HG03460 (cell line): ENCODE measurements around the gene TXNRD1.
"Not testable (repeated sequence)": the region's sequence is repeated elsewhere in the genome, so short reads cannot be mapped to it uniquely, and the experiment has no call there.

Source experiments
- ATAC-seq: cut with Tn5 transposase; IDR thresholded peaks from one replicate; pipeline ENCODE4 v1.9.1; 2021; ENCODE audit not compliant: unreplicated experiment

TXNRD1 gene

DNA sequence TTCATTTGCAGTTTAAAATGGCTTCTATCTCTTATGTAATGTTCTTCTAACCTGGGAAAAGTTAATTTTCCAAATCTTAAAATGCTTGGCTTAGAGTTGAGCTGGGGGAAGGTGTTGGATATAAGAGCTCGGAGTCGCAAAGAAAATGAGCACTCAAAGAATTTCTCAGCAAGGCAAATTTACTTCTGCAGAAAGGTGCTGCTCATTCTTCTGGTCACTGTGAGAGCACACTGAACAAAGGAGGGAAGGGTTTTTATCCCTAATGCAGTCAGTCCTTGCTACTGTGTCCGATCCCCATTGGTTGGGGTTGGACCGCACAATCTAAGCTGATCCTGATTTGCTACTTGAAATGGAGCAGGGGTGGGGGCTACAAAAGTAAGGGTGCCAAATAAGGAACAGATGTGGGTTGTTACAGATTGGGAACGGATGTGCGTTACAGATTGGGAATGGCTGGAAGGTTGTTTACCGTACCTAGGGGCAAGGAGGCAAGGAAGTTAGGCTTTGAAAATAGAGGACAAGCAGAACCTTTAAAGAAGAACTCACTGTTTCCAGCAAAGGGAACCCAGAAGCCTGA lies 19.4 kb downstream of the TXNRD1 start:
- ATAC-seq: no peak

GRCh38 chr12:104237930-104238329 lies 22.4 kb downstream of the TXNRD1 start:
- ATAC-seq: no peak

DNA sequence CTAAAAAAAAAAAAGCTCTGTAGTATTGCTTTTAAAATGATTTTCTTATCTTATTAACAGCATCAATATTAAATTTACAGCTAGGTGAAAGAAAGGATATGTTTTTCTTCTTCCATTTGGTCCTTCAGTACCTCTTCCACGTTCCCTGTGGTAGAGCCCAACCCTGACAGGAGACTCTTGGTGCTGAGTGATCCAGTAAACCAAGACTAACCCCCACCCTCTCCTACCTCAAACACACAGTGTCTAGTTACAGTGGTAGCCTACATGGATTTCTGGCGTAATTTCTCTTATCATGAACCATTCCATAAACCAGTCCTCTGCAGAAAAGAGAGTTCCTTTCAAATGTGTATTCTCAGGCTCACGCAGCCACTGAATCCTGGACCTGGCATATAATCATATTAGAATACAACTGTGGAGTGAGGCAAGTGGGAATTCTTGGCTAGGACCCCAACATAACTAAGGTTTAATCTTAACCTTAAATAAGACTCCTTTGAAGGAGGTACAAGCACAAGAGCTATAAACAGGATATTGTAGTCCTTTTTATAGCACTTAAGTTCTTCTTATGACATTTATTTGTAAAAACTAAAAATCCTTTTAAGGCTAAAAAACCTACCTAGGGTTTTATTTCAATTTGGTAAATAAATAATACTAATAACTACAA lies 27.1 kb downstream of the TXNRD1 start:
- no peak for ATAC-seq

GRCh38 chr12:104243551-104243950 lies 28.0 kb downstream of the TXNRD1 start:
- no peak for ATAC-seq

DNA sequence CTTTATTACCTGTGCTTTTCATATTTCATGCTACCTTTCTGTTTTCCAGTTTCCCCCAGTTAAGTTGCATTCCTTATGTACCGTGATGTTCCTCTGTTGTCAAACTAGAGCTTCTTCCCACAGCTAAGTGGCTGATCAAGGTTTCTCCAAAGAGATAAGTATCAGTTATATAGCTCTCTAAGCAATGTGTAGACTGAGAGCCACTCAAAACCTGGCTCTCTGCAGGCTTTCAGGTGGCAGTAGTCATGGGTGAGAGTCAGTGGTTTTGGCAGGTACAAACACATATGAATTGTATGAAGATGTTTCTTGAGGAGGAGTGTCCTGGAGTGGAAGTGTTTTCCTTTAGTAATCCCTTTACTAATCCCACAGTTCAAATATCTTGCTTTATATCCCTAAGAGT lies 28.4 kb downstream of the TXNRD1 start:
- ATAC-seq: no peak

GRCh38 chr12:104247698-104248097 lies 32.1 kb downstream of the TXNRD1 start:
- ATAC-seq: no peak

GRCh38 chr12:104248444-104248843 lies 32.9 kb downstream of the TXNRD1 start:
- no peak for ATAC-seq

- ATAC-seq: no peak
These were observed 33.4 kb downstream of the TXNRD1 start for GRCh38 chr12:104249017-104249416.

GRCh38 chr12:104249898-104250297 lies 34.3 kb downstream of the TXNRD1 start:
- no peak for ATAC-seq

DNA sequence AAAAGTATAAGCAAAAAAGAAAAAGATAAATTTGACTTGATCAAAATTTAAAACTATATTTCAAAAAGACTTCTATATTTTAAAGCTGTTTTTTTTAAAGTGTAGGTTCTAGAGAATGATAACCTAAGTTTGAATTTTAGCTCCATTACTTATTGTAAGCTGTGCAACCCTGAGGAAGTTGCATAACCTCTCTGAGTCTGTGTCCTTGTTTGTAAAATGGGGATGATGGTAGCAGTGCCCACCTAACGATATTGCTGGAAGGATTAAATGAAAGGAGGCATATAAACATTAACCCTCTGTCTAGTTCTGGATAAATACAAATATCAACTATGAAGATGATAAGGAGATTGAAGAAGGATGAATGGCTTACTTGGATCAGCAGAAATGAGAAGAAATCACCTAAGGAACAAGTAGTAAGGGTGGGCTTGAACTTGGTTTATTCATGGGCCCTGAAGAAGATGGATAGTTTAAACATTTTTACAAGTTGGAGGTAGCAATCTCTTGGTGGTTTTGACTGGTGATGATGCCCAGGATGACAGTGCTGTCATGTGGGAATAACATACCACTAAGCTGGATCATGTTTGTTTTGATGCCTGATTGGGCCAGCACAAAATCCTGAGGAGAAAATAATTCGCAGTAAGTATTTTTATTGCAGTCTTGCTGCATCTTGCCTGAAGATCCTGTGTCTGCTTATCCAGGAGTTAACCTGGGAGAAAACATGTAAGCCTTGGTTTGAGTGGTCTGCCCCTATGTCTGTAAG lies 35.0 kb downstream of the TXNRD1 start:
- no peak for ATAC-seq

- ATAC-seq: no peak
These were observed 42.4 kb downstream of the TXNRD1 start for GRCh38 chr12:104257913-104258472.

GRCh38 chr12:104258476-104259067 lies 43.0 kb downstream of the TXNRD1 start:
- ATAC-seq: no peak

DNA sequence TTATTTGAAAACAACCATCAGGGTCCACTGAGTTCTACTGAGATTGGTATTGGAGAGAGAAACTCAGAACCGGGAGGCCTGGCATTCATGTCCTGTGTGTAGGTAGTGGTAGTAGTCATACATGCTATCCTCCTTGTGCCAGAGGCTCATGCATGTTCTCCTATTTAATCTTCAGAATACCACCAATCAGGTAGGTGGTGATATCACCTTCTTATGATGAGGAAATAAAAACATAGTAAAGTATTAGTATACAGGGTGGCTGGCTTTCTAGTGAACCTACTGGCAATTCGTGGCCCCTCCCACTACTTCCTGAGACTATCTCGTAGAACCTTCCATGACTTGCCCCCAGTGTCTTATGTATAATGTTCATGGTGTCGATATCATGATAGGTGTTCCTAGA lies 47.4 kb downstream of the TXNRD1 start:
- ATAC-seq: no peak

GRCh38 chr12:104263580-104264358 lies 48.2 kb downstream of the TXNRD1 start:
- no peak for ATAC-seq

DNA sequence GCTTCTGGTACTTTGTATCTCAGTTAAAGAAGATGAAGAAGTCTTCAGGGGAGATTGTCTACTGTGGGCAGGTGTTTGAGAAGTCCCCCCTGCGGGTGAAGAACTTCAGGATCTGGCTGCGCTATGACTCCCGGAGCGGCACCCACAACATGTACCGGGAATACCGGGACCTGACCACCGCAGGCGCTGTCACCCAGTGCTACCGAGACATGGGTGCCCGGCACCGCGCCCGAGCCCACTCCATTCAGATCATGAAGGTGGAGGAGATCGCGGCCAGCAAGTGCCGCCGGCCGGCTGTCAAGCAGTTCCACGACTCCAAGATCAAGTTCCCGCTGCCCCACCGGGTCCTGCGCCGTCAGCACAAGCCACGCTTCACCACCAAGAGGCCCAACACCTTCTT lies 49.9 kb downstream of the TXNRD1 start:
- not testable (repeated sequence) for ATAC-seq

DNA sequence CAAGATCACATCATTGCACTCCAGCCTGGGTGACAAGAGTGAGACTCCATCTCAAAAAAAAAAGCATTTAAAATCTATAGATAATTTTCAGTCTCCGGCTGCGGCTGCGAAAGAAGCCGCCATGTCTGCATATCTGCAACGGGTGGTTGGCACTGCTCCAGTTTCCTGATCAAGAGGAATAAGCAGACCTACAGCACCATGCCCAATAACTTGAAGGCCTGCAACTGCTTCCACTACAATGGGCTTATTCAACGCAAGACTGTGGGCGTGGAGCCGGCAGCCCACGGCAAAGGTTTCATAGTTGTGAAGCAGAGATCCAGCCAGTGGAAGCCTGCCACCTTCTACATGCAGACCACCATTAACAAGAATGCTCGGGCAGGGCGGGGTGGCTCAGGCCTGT lies 57.4 kb downstream of the TXNRD1 start:
- no peak for ATAC-seq

- ATAC-seq: no peak
These were observed 57.9 kb downstream of the TXNRD1 start for GRCh38 chr12:104273503-104273902.

DNA sequence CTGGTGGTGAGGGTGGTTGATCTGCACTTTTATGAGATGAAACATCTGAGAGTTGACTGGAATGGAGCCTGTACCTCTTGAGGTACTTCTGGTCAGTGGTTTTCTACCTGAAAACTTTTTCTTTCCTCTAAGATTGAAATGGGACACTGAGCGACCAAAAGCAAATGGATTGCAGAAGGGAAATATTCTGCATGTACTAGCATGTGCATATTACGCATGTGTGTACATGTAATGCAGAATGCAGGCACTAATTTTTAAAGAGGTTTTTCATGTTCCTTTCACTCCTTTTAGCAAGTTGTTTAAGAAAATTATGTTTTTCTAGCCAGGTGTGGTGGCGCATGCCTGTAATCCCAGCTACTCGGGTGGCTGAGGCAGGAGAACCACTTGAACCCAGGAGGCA lies 59.2 kb downstream of the TXNRD1 start:
- no peak for ATAC-seq

DNA sequence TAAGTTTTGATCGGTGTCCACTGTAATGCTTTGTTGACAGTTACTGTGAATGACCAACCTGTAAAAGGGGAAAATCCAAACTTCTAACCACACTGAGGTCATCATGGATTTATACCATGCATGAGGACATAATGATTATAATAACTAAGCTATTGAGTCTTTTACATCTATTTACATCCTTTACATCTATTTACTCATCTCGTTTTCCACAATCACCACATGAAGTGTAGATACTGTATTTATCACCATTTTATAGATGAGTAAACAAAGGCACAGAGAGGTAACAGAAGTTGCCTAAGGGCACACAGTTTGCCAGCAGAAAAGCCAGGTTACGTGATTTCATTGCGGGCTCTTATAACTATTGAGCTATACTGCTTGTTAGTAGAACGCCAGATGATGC lies 60.1 kb downstream of the TXNRD1 start:
- ATAC-seq: peak; percentile 26

GRCh38 chr12:104276273-104277131 lies 60.9 kb downstream of the TXNRD1 start:
- peak; percentile 63 for ATAC-seq
